ENCODE results near the gene RBM48.

- TF ChIP-seq EZH2 (IDR thresholded peaks at IDR 0.05) (no peak), CTCF (IDR thresholded peaks at IDR 0.05) (no peak), EZH2phosphoT487 (IDR thresholded peaks at IDR 0.05) (no peak)
Observed at GRCh38 chr7:92489634-92490033, 39.0 kb upstream of the RBM48 start.

Data from neural progenitor cell (in vitro differentiated cells).